GM12878 (cell line): ENCODE data around the gene IVL. TPM values are rescaled to one million over a fixed set of nuclear protein-coding genes. Genes with fewer than 3 reads are reported as not detected.

Experiments
- ATAC-seq: fragments of 200-7000 bp; cut with Tn5 transposase; 3 replicates; pipeline ENCODE4 v1.9.1; 2020; ENCODE audit warnings: mild to moderate bottlenecking, moderate library complexity
- BruUV-seq: library from RNA; stranded (reverse); fragments of 400-500 nt; replicated peaks from 2 replicates; lab custom pipeline; 2021; lab: Mats Ljungman, UMichigan
- CTCF ChIA-PET: fragments of 300-600 bp; sonication (Branson Sonifier 250); formaldehyde crosslinking; extraction: SDS; loops from one replicate; lab custom pipeline; 2021; ENCODE audit warnings: inconsistent platforms; lab: Yijun Ruan, JAX
- POLR2A ChIA-PET: fragments of 350-600 bp; formaldehyde crosslinking; extraction: SDS; loops from one replicate; lab custom pipeline; 2021; ENCODE audit warnings: inconsistent platforms; lab: Charles Lee
- RAD21 ChIA-PET: fragments of 300-600 bp; sonication (Branson Sonifier 250); formaldehyde crosslinking; loops from one replicate; lab custom pipeline; 2023; ENCODE audit warnings: antibody characterized with exemption; ENCODE audit not compliant: unreplicated experiment; lab: Charles Lee
- SMC1A ChIA-PET: fragments of 300-600 bp; sonication (Branson Sonifier 250); formaldehyde crosslinking; loops from one replicate; lab custom pipeline; 2023; ENCODE audit not compliant: unreplicated experiment, uncharacterized antibody; lab: Charles Lee
- DNase-seq: peaks from one replicate; pipeline ENCODE4 v3.0.0-alpha.2; 2011; ENCODE audit warnings: low read depth, low spot score
- FAIRE-seq: peaks from 3 replicates; lab custom pipeline; 2011; peaks lifted over from hg19 to GRCh38; lab: Jason Lieb, UNC
- H2AFZ ChIP-seq: 2 replicates; pipeline ENCODE4 v1.6.0; 2011; ENCODE audit warnings: low read depth, low read length, control low read depth; ENCODE audit not compliant: control insufficient read depth
- H3K27ac ChIP-seq: 2 replicates; pipeline ENCODE4 v1.5.1; 2011; ENCODE audit warnings: control low read depth; ENCODE audit not compliant: control insufficient read depth, insufficient read depth
- H3K27me3 ChIP-seq, 2 experiments: replicated peaks in 1 of 2; 2 replicates each; pipeline versions ENCODE4 v1.6.0 to v1.6.1; 2011; ENCODE audit warnings: low read length in 1 of 2; ENCODE audit not compliant: control insufficient read depth in 2 of 2, insufficient read depth in 2 of 2
- H3K36me3 ChIP-seq, 2 experiments: 2 replicates each; pipeline ENCODE4 v1.5.1; 2011; ENCODE audit warnings: low read length in 1 of 2; ENCODE audit not compliant: control insufficient read depth in 2 of 2, insufficient read depth in 2 of 2
- H3K4me1 ChIP-seq: 2 replicates; pipeline ENCODE4 v1.6.1; 2011; ENCODE audit warnings: mild to moderate bottlenecking, low read length, moderate library complexity, mixed read lengths; ENCODE audit not compliant: control insufficient read depth, insufficient read depth
- H3K4me2 ChIP-seq: 2 replicates; pipeline ENCODE4 v1.6.0; 2011; ENCODE audit warnings: control low read depth; ENCODE audit not compliant: control insufficient read depth, insufficient read depth
- H3K4me3 ChIP-seq: fragments of 200-600 bp; sonication (generic); 2 replicates; pipeline ENCODE4 v1.5.1; 2016
- H3K79me2 ChIP-seq: 2 replicates; pipeline ENCODE4 v1.6.0; 2011; ENCODE audit warnings: low read length; ENCODE audit not compliant: control insufficient read depth, insufficient read depth
- H3K9ac ChIP-seq: 2 replicates; pipeline ENCODE4 v1.8.0; 2011; ENCODE audit warnings: low read length, control low read depth, mixed read lengths; ENCODE audit not compliant: control insufficient read depth, insufficient read depth
- H3K9me3 ChIP-seq: replicated peaks from 3 replicates; pipeline ENCODE4 v1.5.1; 2011; ENCODE audit warnings: mild to moderate bottlenecking, low read length; ENCODE audit not compliant: control insufficient read depth, insufficient read depth
- H4K20me1 ChIP-seq: 2 replicates; pipeline ENCODE4 v1.6.0; 2011; ENCODE audit not compliant: control insufficient read depth, insufficient read depth
- CREM ChIP-seq: IDR thresholded peaks from 2 replicates; pipeline ENCODE4 v1.6.1; 2014; ENCODE audit warnings: antibody characterized with exemption, low read depth
- EED ChIP-seq: sonication (generic); IDR thresholded peaks from 2 replicates; pipeline ENCODE4 v1.6.1; 2016; ENCODE audit warnings: antibody characterized with exemption, low read depth
- JUNB ChIP-seq: IDR thresholded peaks from 2 replicates; pipeline ENCODE4 v1.6.1; 2016; ENCODE audit warnings: antibody characterized with exemption, mild to moderate bottlenecking
- PAX5 ChIP-seq: IDR thresholded peaks from 2 replicates; pipeline ENCODE4 v1.6.1; 2011; ENCODE audit warnings: low read depth, low read length, borderline replicate concordance
- SPI1 ChIP-seq: IDR thresholded peaks from 2 replicates; pipeline ENCODE4 v1.6.1; 2011; ENCODE audit warnings: low read depth, mild to moderate bottlenecking, low read length, moderate library complexity, borderline replicate concordance; ENCODE audit not compliant: insufficient read depth
- in situ Hi-C: fragments of 300-500 bp; cut with MboI; formaldehyde crosslinking; loops from 9 replicates; pipeline ENCODE4 v1.14.3; 2018; ENCODE audit warnings: mixed read lengths
- intact Hi-C: fragments of 100-400 bp; cut with micrococcal nuclease; formaldehyde crosslinking; loops from one replicate; pipeline ENCODE4 v1.14.2; 2022; ENCODE audit not compliant: unreplicated experiment
- polyA plus RNA-seq, 11 experiments: library from polyadenylated mRNA; depleted of rRNA in 4 of 11; unstranded in 6 of 11; stranded (reverse) in 5 of 11; fragments of >200 nt; fragmentation: Nextera tagmentation in 4 of 11; fragmentation: Illumina TruSeq in 1 of 11; extraction: Ambion mirVana in 4 of 11; extraction: Trizol in 1 of 11; gene quantifications; 1 replicate in 1 of 11; 2 replicates in 10 of 11; pipeline versions ENCODE4 v1.2.1 to v1.2.3, GENCODE V29; 2011 to 2016; ENCODE audit warnings: inconsistent platforms in 2 of 11, missing spikeins in 2 of 11, low read depth in 1 of 11
- total RNA-seq, 4 experiments: library from RNA; depleted of rRNA in 3 of 4; stranded (reverse); fragments of >200 nt in 3 of 4; fragmentation: Illumina TruSeq in 1 of 4; extraction: Trizol in 1 of 4; gene quantifications; 2 replicates each; pipeline versions ENCODE4 v1.2.1 to v1.2.3, GENCODE V29; 2013 to 2021
- TF ChIP-seq, protein P1 (sequence below): IDR thresholded peaks from 2 replicates; pipeline ENCODE4 v1.6.1; 2012; ENCODE audit warnings: mild to moderate bottlenecking, low read depth, low read length

The IVL gene
- total and polyA plus RNA-seq, 10 of the 15 experiments (the other 5 are each of a cell fraction or from before 2014, with no cell fraction given), result 1.4 to 20.3 (median 13.4) TPM

DNA sequence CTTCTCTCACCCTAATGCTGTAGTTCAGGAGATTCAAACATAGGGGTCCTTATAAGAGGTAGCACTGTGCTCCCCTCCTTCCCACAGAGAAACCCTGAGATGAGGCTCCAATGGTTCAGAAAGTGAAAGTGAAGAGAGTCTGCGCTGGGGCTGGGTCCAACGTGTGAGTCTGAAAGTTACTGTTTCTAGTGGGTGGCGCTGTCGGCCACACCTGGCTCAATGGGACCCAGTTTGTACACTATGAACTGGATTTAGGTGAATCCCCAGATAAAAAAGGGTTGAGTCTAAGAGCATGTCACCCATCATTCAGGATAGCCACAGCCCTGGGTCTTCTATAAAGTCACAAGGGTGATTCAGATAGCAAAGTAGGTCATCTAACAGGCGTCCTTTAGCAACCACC is 27.4 kb upstream of the IVL start (continued):
- no peak for TF ChIP-seq PAX5

DNA sequence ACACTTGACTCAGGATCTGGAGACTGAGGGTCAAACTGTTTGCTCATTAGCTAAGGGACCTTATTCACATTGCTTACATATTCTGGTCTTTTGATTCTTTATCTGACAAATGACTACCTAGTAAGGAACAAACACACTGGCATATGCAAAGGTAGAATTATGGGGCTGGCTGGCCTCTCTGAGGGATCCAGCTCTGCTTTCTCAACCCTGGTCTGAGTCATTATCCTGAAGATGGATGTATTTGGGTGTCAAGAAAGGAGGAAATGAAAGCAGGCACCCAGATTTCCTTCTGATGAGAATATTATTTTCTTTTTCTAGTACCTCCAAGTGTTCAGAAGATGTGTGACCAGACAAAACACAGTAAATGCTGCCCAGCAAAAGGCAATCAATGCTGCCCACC is 24.3 kb upstream of the IVL start:
- no peak for DNase-seq
- H2AFZ ChIP-seq, result peak overlapping the region; percentile 35
- BruUV-seq, result no TSS peak
- TF ChIP-seq JUNB (peak; percentile 40; the same call in 1 of the 2 replicates), SPI1 (peak; percentile 78), CREM (peak; percentile 8; the same call in 1 of the 2 replicates), EED (peak; percentile 51; the same call in 1 of the 2 replicates)
- TF ChIP-seq, protein P1, sequence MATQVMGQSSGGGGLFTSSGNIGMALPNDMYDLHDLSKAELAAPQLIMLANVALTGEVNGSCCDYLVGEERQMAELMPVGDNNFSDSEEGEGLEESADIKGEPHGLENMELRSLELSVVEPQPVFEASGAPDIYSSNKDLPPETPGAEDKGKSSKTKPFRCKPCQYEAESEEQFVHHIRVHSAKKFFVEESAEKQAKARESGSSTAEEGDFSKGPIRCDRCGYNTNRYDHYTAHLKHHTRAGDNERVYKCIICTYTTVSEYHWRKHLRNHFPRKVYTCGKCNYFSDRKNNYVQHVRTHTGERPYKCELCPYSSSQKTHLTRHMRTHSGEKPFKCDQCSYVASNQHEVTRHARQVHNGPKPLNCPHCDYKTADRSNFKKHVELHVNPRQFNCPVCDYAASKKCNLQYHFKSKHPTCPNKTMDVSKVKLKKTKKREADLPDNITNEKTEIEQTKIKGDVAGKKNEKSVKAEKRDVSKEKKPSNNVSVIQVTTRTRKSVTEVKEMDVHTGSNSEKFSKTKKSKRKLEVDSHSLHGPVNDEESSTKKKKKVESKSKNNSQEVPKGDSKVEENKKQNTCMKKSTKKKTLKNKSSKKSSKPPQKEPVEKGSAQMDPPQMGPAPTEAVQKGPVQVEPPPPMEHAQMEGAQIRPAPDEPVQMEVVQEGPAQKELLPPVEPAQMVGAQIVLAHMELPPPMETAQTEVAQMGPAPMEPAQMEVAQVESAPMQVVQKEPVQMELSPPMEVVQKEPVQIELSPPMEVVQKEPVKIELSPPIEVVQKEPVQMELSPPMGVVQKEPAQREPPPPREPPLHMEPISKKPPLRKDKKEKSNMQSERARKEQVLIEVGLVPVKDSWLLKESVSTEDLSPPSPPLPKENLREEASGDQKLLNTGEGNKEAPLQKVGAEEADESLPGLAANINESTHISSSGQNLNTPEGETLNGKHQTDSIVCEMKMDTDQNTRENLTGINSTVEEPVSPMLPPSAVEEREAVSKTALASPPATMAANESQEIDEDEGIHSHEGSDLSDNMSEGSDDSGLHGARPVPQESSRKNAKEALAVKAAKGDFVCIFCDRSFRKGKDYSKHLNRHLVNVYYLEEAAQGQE, result no peak
- FAIRE-seq, result no peak
- no peaks in the 10 kb centered on the region for H4K20me1 ChIP-seq
- in situ Hi-C loops (no loop called here), intact Hi-C loops (no loop called here)
- CTCF ChIA-PET, result interaction anchor here (1.1 to 2.2 kb wide), 3 partner anchors 14 to 40 kb away, joined by 3 to 13 read pairs (median 5); no protein-coding TSS in a partner anchor
- H3K4me3 ChIP-seq, result no peak overlapping the region
- no peaks in the 10 kb centered on the region for H3K79me2 ChIP-seq
- POLR2A ChIA-PET, result interaction anchor here (0.6 kb wide), 1 partner anchor 613 kb away, joined by 4 read pairs; no protein-coding TSS in a partner anchor
- H3K4me1 ChIP-seq, result peaks cover 39% of the 10 kb centered on the region
- peak overlapping the region; percentile 4; the same call in 1 of the 2 replicates for H3K4me2 ChIP-seq
- peak overlapping the region; percentile 39; the same call in 1 of the 2 replicates for H3K27ac ChIP-seq
- H3K36me3 ChIP-seq, result no peaks in the 10 kb centered on the region
- no peak overlapping the region for H3K9ac ChIP-seq
- RAD21 ChIA-PET, result interaction anchor here (1.0 to 1.8 kb wide), 3 partner anchors 12 to 29 kb away, joined by 3 to 5 read pairs (median 4); partner anchors contain the start of gene IVL
- H3K27me3 ChIP-seq, result no peaks in the 10 kb centered on the region
- no peaks in the 10 kb centered on the region for H3K9me3 ChIP-seq
- ATAC-seq, result peak; percentile 67
- SMC1A ChIA-PET, result interaction anchor here (0.8 to 1.0 kb wide), 2 partner anchors 24 to 25 kb away, joined by 3 to 4 read pairs; partner anchors contain the start of gene IVL
